Mesendoderm (in vitro differentiated cells): Measurements from ENCODE around the gene CDK11A.

Source experiments
- DNase-seq: peaks from one replicate; pipeline ENCODE4 v3.0.0; 2013
- H2AK5ac ChIP-seq: 2 replicates; pipeline ENCODE4 v1.6.1; 2013; ENCODE audit warnings: low read length, inconsistent platforms
- H2BK120ac ChIP-seq: 2 replicates; pipeline ENCODE4 v1.6.1; 2013; ENCODE audit warnings: low read depth, mild to moderate bottlenecking, low read length, moderate library complexity, mixed read lengths
- H2BK15ac ChIP-seq: replicated peaks from 2 replicates; pipeline ENCODE4 v1.6.1; 2013; ENCODE audit warnings: low read depth, mild to moderate bottlenecking, moderate library complexity
- H2BK5ac ChIP-seq: 2 replicates; pipeline ENCODE4 v1.6.1; 2013; ENCODE audit warnings: low read length, inconsistent platforms
- H3K18ac ChIP-seq: 2 replicates; pipeline ENCODE4 v1.6.1; 2013; ENCODE audit warnings: mild to moderate bottlenecking, low read length, mixed read lengths
- H3K23ac ChIP-seq: one replicate; pipeline ENCODE4 v1.6.1; 2013; ENCODE audit warnings: low read length
- H3K27ac ChIP-seq: 2 replicates; pipeline ENCODE4 v1.5.1; 2013; ENCODE audit warnings: low read depth, mild to moderate bottlenecking, inconsistent platforms, low read length, moderate library complexity
- H3K27me3 ChIP-seq: 2 replicates; pipeline ENCODE4 v1.6.1; 2013; ENCODE audit warnings: low read length, control low read depth, mild to moderate bottlenecking, inconsistent platforms; ENCODE audit not compliant: insufficient read depth, poor library complexity
- H3K36me3 ChIP-seq: 2 replicates; pipeline ENCODE4 v1.6.1; 2013; ENCODE audit warnings: low read length, inconsistent platforms; ENCODE audit not compliant: control insufficient read depth, insufficient read depth
- H3K4ac ChIP-seq: one replicate; pipeline ENCODE4 v1.6.1; 2013; ENCODE audit warnings: low read depth, mild to moderate bottlenecking, low read length, moderate library complexity
- H3K4me1 ChIP-seq: 2 replicates; pipeline ENCODE4 v1.6.1; 2013; ENCODE audit warnings: low read depth, low read length, inconsistent platforms; ENCODE audit not compliant: control insufficient read depth
- H3K4me2 ChIP-seq: 2 replicates; pipeline ENCODE4 v1.6.1; 2013; ENCODE audit warnings: low read length
- H3K4me3 ChIP-seq: 2 replicates; pipeline ENCODE4 v1.5.1; 2013; ENCODE audit warnings: mild to moderate bottlenecking, low read length
- H3K56ac ChIP-seq: one replicate; pipeline ENCODE4 v1.6.1; 2013; ENCODE audit warnings: low read length
- H3K79me1 ChIP-seq: 2 replicates; pipeline ENCODE4 v1.6.1; 2013; ENCODE audit warnings: low read length, inconsistent platforms
- H3K79me2 ChIP-seq: 2 replicates; pipeline ENCODE4 v1.6.1; 2013; ENCODE audit warnings: mild to moderate bottlenecking, low read length; ENCODE audit not compliant: control insufficient read depth, insufficient read depth
- H3K9ac ChIP-seq: 2 replicates; pipeline ENCODE4 v1.6.1; 2013; ENCODE audit warnings: low read length, inconsistent platforms
- H4K5ac ChIP-seq: one replicate; pipeline ENCODE4 v1.6.1; 2013; ENCODE audit warnings: low read length
- H4K8ac ChIP-seq: one replicate; pipeline ENCODE4 v1.6.1; 2013; ENCODE audit warnings: low read depth, mild to moderate bottlenecking, control low read depth, low read length, moderate library complexity
- WGBS: extraction: QIAGEN DNeasy Blood & Tissue Kit; methylation state at CpG from one replicate; pipeline ENCODE4 v1.1.7; 2013; ENCODE audit warnings: low lambda C conversion rate, missing lambda C conversion rate; ENCODE audit not compliant: insufficient coverage; ENCODE audit errors: extremely low coverage; 5-methylcytosine and 5-hydroxymethylcytosine counted together

Gene CDK11A

DNA sequence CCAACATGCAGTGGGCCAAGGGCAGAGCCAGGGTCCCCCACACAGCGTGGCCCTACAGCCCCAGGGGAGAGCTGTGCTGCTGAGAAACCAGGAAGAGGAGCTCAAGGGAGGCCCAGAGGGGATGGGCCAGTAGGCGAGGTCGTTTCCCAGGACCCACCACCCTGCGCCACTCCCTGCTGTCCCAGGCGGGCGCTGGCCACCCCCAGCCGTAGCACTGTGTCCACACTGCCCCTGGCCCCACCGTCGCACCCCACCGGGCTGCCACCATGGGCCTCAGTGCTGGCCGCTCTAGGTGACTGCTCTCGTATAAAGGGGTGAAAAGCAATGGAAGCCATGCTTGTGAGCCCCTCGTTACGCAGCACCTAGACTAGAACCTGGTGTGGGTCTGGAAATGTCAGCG is 31.7 kb upstream of the CDK11A start:
- Histone ChIP-seq H3K4me3 (no peak overlapping the region), H3K23ac (no peak overlapping the region), H3K27me3 (no peaks in the 10 kb centered on the region), H2BK120ac (no peak overlapping the region), H3K56ac (no peak overlapping the region), H2BK15ac (no peak overlapping the region), H2AK5ac (no peak overlapping the region), H3K18ac (no peak overlapping the region), H2BK5ac (no peak overlapping the region), H4K8ac (no peak overlapping the region), H3K9ac (no peak overlapping the region), H3K79me1 (no peaks in the 10 kb centered on the region), H3K79me2 (no peaks in the 10 kb centered on the region), H3K4ac (no peak overlapping the region), H3K36me3 (peaks cover 5% of the 10 kb centered on the region), H3K27ac (no peak overlapping the region), H3K4me2 (no peak overlapping the region), H3K4me1 (no peaks in the 10 kb centered on the region), H4K5ac (no peak overlapping the region)
- DNase-seq, result no peak
- WGBS, result no CpG with 5 or more reads among the region's 15 CpGs

DNA sequence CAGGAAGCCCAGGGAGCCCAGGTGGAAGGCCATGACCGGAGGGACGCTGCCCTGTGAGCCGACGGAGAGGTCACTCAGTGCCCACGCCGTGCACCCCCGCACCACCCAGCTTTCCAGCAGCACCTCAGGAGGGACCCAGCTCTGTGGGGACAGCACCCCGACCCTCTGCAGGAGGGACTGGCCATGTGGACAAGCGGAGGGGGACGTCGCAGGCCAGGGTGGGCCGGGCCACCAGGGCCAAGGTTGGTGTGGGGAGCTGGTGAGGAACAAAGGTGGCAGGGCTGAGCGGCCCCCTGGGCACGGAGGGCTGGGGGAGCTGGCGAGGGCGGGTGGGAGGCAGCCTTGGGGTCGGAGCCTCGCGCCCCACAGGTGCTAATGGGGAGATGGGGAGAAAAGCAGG is 31.3 kb upstream of the CDK11A start:
- WGBS, result no CpG with 5 or more reads among the region's 19 CpGs
- no peaks in the 10 kb centered on the region for H3K27me3 ChIP-seq
- no peak overlapping the region for H3K9ac ChIP-seq
- no peak overlapping the region for H2BK15ac ChIP-seq
- no peak overlapping the region for H3K4me3 ChIP-seq
- no peak overlapping the region for H3K27ac ChIP-seq
- no peak overlapping the region for H2BK120ac ChIP-seq
- no peak overlapping the region for H4K5ac ChIP-seq
- no peaks in the 10 kb centered on the region for H3K4me1 ChIP-seq
- H3K79me2 ChIP-seq, result no peaks in the 10 kb centered on the region
- no peak overlapping the region for H3K4me2 ChIP-seq
- H3K36me3 ChIP-seq, result peaks cover 5% of the 10 kb centered on the region
- H3K79me1 ChIP-seq, result no peaks in the 10 kb centered on the region
- no peak overlapping the region for H3K56ac ChIP-seq
- no peak overlapping the region for H2BK5ac ChIP-seq
- no peak for DNase-seq
- no peak overlapping the region for H3K23ac ChIP-seq
- no peak overlapping the region for H3K18ac ChIP-seq
- no peak overlapping the region for H3K4ac ChIP-seq
- no peak overlapping the region for H2AK5ac ChIP-seq
- H4K8ac ChIP-seq, result no peak overlapping the region

DNA sequence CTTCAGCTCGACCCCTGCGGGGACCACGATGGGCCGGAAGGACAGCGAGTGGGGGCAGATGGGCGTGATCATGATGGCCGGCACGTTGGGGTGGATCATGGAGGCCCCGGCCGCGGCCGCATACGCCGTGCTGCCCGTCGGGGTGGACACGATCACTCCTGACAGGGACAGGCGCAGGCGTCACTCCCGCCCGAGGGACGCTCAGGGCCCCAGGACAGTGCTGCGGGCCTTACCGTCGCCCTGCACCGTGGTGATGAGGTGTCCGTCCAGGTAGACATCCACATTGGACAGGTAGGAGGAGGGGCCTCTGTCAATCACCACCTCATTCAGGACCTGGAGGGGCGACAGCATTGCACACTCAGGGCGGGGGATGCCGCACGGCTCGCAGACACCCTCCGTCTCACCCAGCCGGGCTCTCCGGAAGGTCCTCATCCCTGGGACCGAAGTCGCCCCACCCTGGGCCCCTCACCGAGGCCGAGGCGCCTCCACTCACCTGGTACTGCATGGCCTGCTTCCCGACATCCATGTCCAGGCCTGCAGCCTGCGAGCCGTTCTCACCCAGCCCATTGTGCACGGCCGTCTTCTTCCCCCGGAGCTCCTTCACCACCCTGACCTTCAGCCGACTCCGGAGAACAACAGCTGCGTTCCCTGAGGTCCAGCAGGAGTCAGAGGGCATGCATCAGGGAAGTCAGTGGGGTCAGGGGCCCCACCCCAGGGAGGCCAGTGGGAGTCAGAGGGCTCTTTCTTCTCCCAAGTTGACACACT is 30.1 kb upstream of the CDK11A start:
- Histone ChIP-seq H3K56ac (no peak overlapping the region), H3K4me2 (no peak overlapping the region), H2BK15ac (no peak overlapping the region), H3K18ac (no peak overlapping the region), H3K79me1 (no peaks in the 10 kb centered on the region), H4K5ac (no peak overlapping the region), H3K79me2 (no peaks in the 10 kb centered on the region), H3K4ac (no peak overlapping the region), H3K9ac (no peak overlapping the region), H2AK5ac (no peak overlapping the region), H2BK120ac (no peak overlapping the region), H4K8ac (no peak overlapping the region), H3K27me3 (no peaks in the 10 kb centered on the region), H3K27ac (no peak overlapping the region), H3K36me3 (peaks cover 5% of the 10 kb centered on the region), H3K4me1 (no peaks in the 10 kb centered on the region), H3K23ac (no peak overlapping the region), H2BK5ac (no peak overlapping the region), H3K4me3 (no peak overlapping the region)
- no CpG with 5 or more reads among the region's 49 CpGs for WGBS
- DNase-seq, result no peak

DNA sequence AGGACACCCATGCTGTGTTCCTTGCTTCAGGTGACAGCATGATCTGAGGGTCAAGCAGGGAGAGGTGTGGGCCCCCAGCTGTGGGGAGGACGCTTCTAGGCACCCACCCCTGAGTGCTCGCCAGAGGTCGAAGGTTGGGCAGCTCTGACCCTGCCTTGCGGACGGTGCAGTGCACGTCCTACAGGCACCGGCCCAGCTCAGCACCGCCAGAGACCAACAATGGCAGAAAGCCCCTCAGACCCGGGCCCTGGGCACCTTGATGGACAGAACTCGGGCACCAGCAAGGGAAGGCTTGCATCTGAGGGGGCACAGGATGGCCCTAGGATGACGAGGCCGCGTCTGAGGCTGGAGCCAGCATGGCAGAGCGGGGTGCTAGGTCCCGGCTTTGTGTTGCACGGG is 29.4 kb upstream of the CDK11A start:
- Histone ChIP-seq H3K27ac (no peak overlapping the region), H4K8ac (no peak overlapping the region), H3K56ac (no peak overlapping the region), H3K36me3 (peaks cover 5% of the 10 kb centered on the region), H3K18ac (no peak overlapping the region), H2BK15ac (no peak overlapping the region), H3K27me3 (no peaks in the 10 kb centered on the region), H3K4me2 (no peak overlapping the region), H3K4me3 (no peak overlapping the region), H3K79me2 (no peaks in the 10 kb centered on the region), H3K4me1 (no peaks in the 10 kb centered on the region), H2BK5ac (no peak overlapping the region), H3K9ac (no peak overlapping the region), H2BK120ac (no peak overlapping the region), H2AK5ac (no peak overlapping the region), H3K79me1 (no peaks in the 10 kb centered on the region), H4K5ac (no peak overlapping the region), H3K4ac (no peak overlapping the region), H3K23ac (no peak overlapping the region)
- DNase-seq, result no peak
- WGBS, result no CpG with 5 or more reads among the region's 16 CpGs

DNA sequence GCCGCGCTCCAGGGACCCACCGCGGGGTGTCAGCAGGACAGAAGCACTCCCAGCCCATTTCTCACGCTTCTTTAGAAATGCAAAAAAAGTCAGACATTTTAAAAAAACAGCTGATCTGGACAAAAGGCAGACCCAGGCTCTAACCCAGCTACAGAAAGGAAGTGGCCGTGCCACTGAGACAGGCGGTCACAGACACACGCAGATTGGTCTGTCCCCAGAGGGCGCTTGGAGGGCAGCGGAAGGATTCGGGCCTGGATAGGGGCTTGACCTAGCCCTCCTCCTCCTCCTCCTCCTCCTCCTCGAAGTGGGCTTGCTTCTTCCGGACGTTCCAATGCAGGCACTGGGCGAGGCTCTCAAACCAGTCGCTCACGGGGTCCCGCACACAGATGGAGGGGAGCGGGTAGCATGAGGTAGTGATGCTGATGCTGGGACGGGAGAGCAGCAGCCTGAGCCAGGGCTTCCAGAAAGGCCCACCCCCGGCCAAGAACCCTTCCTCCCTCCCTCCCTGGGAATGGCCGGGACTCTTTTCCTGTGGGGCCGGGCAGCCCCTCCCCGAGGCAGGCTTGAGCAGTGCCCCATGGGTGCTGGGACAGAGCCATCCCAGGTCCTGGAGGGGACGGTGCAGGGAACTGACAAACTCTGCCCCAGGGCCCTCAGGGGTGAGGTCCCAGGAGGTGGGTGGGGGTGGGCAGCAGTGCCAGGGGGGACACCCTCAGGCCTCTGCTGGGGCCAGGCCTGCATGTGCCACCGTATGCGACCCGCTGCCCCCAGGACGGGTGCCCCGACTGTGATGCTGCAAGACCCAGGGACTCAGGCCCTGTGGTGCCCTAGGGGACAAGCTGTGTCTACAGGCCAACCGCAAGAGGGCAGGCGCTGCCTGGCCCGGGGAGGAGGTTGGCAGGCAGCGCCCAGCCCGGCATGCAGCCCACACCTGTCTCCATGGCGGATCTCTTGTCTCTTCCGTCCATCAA is 28.8 kb upstream of the CDK11A start:
- H2AK5ac ChIP-seq, result no peak overlapping the region
- no peak overlapping the region for H3K56ac ChIP-seq
- no peak overlapping the region for H2BK15ac ChIP-seq
- no peak overlapping the region for H3K4me2 ChIP-seq
- H3K27me3 ChIP-seq, result no peaks in the 10 kb centered on the region
- H3K79me1 ChIP-seq, result no peaks in the 10 kb centered on the region
- peaks cover 5% of the 10 kb centered on the region for H3K36me3 ChIP-seq
- H4K8ac ChIP-seq, result no peak overlapping the region
- WGBS, result no CpG with 5 or more reads among the region's 37 CpGs
- no peak overlapping the region for H3K18ac ChIP-seq
- no peak overlapping the region for H2BK5ac ChIP-seq
- H3K9ac ChIP-seq, result no peak overlapping the region
- H3K4me1 ChIP-seq, result no peaks in the 10 kb centered on the region
- no peaks in the 10 kb centered on the region for H3K79me2 ChIP-seq
- H3K4me3 ChIP-seq, result no peak overlapping the region
- H2BK120ac ChIP-seq, result no peak overlapping the region
- no peak overlapping the region for H4K5ac ChIP-seq
- H3K23ac ChIP-seq, result no peak overlapping the region
- no peak overlapping the region for H3K4ac ChIP-seq
- no peak overlapping the region for H3K27ac ChIP-seq
- peak; percentile 4 for DNase-seq
